H1 (cell line): Measurements from ENCODE around the gene ARHGAP15. TPM values are rescaled to one million over a fixed set of nuclear protein-coding genes. Genes with fewer than 3 reads are reported as not detected.

Source experiments
- ASH2L ChIP-seq: fragments of 200-600, 300-600 bp; sonication (generic); IDR thresholded peaks from one replicate; pipeline ENCODE4 v1.7.1; 2017; ENCODE audit warnings: low read length
- BCL11A ChIP-seq, 2 experiments: IDR thresholded peaks; one replicate each; pipeline ENCODE4 v1.6.1; 2011; ENCODE audit warnings: low read depth in 2 of 2, low read length in 2 of 2, mild to moderate bottlenecking in 2 of 2
- CHD2 ChIP-seq: IDR thresholded peaks from 2 replicates; pipeline ENCODE4 v1.6.1; 2012; ENCODE audit warnings: low read length, improper control_type of control experiment
- PHF8 ChIP-seq: fragments of 200-600 bp; sonication (generic); conservative IDR thresholded peaks from 2 replicates; pipeline ENCODE4 v1.7.1; 2012; ENCODE audit warnings: low read depth, mild to moderate bottlenecking, inconsistent platforms, low read length, moderate library complexity
- RNF2 ChIP-seq: fragments of 200-900, 300-1000 bp; sonication (generic); IDR thresholded peaks from 2 replicates; pipeline ENCODE4 v1.7.1; 2016; ENCODE audit warnings: borderline replicate concordance, low read depth, mild to moderate bottlenecking, antibody characterized with exemption, low read length; ENCODE audit not compliant: poor library complexity, severe bottlenecking; ENCODE audit errors: missing control alignments
- YY1 ChIP-seq: IDR thresholded peaks from 2 replicates; pipeline ENCODE4 v1.6.1; 2011; ENCODE audit warnings: low read depth, mild to moderate bottlenecking, low read length
- ZNF274 ChIP-seq: IDR thresholded peaks from 2 replicates; pipeline ENCODE4 v1.7.0; 2012; ENCODE audit warnings: low read length, borderline replicate concordance; ENCODE audit errors: extremely low read depth
- polyA plus RNA-seq, 7 experiments: library from polyadenylated mRNA; depleted of rRNA in 3 of 7; stranded (reverse) in 5 of 7; unstranded in 2 of 7; fragments of >200 nt in 5 of 7; fragments of 200-250 nt in 2 of 7; gene quantifications; 1 replicate in 5 of 7; 2 replicates in 1 of 7; 4 replicates in 1 of 7; pipeline versions ENCODE4 v1.2.1 to v1.2.3, GENCODE V29; 2011 to 2013; ENCODE audit warnings: missing spikeins in 2 of 7, mixed read lengths in 2 of 7
- total RNA-seq: library from RNA; stranded (reverse); fragmentation: NEBNext Ultra II Directional; extraction: Animal tissue kit (Norgen Biotek cat#: 25700); gene quantifications from 2 replicates; pipeline ENCODE4 v1.2.1, GENCODE V29; 2021
- TF ChIP-seq, protein P1 (sequence below): IDR thresholded peaks from 2 replicates; pipeline ENCODE4 v1.6.1; 2011; ENCODE audit warnings: low read depth, mild to moderate bottlenecking, low read length; ENCODE audit not compliant: insufficient read depth
- TF ChIP-seq, protein P2 (sequence below), 3 experiments: IDR thresholded peaks; 1 replicate in 2 of 3; 2 replicates in 1 of 3; pipeline versions ENCODE4 v1.5.1 to v1.6.1; 2011; ENCODE audit warnings: low read length in 3 of 3, mild to moderate bottlenecking in 3 of 3, inconsistent platforms in 2 of 3, low read depth in 1 of 3, moderate library complexity in 1 of 3; ENCODE audit not compliant: insufficient read depth in 1 of 3; ENCODE audit errors: control extremely low read depth in 1 of 3

The ARHGAP15 gene
- total and polyA plus RNA-seq, 2 of the 8 experiments (the other 6 are each of a cell fraction or from before 2014, with no cell fraction given): not detected

DNA sequence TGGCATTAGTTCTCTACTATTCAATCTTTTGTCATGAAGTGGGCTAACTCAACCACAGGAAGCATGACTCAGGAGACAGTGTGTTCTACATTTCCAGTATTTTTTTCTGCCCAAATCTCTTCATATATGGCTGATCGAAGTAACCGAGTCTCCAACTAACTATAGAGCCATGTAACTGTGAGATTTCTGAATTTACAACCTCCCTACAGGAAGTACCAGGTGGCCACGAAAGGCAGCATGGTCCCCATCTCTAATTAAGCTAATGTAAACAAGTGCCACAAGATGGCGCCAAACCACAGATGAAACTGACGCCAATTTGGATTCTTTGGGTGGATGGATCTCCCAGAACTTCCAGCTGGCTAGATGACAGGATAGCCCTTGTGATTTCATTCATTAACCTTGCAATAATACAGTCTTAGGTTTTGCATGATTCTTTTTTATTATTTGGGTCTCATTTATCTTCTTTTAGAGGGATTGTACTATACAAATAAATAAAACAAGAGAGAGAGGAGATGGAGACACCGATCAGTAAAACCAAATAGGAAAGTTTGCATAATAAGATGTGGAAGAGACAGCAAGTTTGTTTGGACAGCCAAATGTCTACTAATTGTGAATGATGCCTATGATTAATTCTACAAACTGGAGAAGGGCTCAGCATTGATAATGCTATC, 18.3 kb upstream of the ARHGAP15 start (continued):
- TF ChIP-seq ZNF274 (no peak), ASH2L (no peak), RNF2 (no peak), BCL11A (IDR thresholded peaks at IDR 0.05; ENCODE audit: low read depth in 2 of 2, low read length in 2 of 2) (no peak), CHD2 (no peak), YY1 (0 out of 2 replicates have a peak, but pooled peaks have one; percentile 28), PHF8 (no peak)
- TF ChIP-seq, protein P1, sequence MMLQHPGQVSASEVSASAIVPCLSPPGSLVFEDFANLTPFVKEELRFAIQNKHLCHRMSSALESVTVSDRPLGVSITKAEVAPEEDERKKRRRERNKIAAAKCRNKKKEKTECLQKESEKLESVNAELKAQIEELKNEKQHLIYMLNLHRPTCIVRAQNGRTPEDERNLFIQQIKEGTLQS: no peak
- TF ChIP-seq, protein P2, sequence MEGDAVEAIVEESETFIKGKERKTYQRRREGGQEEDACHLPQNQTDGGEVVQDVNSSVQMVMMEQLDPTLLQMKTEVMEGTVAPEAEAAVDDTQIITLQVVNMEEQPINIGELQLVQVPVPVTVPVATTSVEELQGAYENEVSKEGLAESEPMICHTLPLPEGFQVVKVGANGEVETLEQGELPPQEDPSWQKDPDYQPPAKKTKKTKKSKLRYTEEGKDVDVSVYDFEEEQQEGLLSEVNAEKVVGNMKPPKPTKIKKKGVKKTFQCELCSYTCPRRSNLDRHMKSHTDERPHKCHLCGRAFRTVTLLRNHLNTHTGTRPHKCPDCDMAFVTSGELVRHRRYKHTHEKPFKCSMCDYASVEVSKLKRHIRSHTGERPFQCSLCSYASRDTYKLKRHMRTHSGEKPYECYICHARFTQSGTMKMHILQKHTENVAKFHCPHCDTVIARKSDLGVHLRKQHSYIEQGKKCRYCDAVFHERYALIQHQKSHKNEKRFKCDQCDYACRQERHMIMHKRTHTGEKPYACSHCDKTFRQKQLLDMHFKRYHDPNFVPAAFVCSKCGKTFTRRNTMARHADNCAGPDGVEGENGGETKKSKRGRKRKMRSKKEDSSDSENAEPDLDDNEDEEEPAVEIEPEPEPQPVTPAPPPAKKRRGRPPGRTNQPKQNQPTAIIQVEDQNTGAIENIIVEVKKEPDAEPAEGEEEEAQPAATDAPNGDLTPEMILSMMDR (IDR thresholded peaks at IDR 0.05; ENCODE audit: control extremely low read depth in 1 of 3, insufficient read depth in 1 of 3, low read depth in 1 of 3, low read length in 3 of 3): peak; percentile 26 to 77 (median 76)
